HG02840 (cell line): ENCODE results near the gene SLC25A21.
"Not testable (repeated sequence)": the region's sequence is repeated elsewhere in the genome, so short reads cannot be mapped to it uniquely, and the experiment has no call there.

Source experiments
- ATAC-seq: cut with Tn5 transposase; IDR thresholded peaks from one replicate; pipeline ENCODE4 v1.9.1; 2021; ENCODE audit warnings: mild to moderate bottlenecking, moderate library complexity, moderate number of reproducible peaks; ENCODE audit not compliant: unreplicated experiment, low FRiP score

Gene SLC25A21

DNA sequence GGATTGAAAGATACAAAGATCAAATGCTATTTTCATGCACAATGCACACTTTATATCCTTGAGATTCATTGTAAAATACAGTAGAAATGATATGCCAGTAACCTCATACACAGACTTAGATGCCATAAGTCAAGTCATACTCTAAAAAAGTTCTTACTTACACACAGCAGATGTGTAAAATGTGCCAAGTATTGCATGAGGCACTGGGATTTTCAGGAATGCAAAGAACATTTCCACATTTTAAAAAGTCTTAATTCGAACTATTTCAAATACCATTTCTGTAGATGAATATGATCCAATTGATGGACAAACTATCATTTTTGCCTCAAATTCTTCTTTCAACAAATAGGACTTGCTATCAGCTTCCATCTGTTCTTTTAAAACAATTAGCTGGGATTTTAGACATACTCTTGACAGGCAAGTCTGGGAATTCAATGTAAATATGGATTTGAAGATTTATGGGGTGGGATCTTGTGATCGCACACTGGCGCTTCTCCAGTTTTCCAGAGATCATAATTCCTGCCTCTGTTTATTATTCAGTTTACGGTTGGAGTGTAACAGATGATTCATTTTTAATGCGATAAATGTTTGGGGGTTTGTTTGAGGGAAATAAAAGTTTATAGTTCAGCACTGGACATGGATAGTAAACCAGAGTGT is 326.9 kb downstream of the SLC25A21 start:
- ATAC-seq, result no peak

DNA sequence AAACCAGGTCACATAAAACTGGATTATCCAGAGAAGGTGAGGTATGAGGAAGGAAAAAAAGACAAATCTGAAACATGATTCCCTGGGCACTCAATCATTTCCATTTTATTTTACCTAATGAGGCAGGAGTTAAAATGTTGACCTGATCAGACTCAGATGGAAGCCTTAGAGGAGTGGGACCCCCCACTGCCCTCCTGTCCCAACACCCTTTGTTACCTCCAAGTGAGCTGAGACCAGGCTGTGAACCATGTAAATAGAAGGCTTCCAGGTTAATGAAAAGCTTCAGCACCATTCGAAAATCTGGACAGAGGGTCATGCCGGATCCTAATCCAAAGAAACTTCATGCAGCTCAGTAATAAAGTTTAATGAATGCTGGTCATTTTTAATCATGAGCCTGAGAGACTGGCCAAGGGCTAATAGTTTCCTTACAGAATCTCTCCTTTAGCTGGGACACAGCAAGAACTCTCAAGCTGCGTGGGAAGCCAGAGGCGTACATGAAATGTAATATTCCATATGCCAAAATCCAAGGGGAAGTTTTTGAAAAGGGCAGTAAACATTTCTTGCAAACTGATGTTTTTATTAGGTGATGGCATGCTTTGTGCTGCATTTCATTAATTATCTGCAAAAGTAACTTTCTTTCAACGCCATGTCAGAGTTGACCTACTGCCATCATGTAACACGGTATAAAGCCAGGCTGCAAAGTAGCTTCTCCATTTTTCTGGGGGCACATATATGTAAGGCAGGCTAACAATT is 327.8 kb downstream of the SLC25A21 start:
- no peak for ATAC-seq

DNA sequence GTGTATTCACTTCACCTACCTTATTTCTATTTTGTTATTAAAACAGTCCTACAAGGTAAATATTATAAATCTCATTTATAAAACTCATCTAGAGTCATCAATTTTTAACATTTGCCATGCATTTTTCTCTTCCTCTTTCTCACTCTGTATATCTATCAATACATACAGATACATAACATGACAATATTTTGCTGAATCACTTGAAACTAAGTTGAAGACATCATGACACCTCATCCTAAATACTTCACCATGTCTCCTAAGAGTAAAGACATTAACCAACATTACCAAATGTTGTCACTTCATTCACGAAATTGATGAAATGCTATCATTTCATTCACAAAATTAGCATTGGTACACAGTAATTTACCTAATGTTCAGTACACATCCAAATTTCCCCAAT is 329.0 kb downstream of the SLC25A21 start:
- no peak for ATAC-seq

DNA sequence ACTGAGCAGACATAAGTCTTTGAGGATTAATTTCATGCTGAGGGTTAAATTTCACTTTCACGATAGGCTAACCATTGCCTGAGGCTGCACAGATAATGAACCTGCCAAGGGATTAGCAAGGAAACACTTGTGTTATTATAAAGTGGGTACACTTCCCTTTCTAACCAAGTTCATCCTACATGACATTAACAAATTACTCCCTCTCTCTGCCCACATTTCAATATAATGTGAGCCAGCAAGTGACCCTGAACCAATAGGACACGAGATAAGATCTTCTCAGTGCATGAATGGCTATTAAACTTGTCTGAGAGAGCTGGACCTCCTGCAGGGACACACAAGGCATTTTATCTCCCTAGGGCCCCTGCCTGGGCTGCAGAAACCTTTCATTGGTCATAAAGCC is 337.3 kb downstream of the SLC25A21 start:
- no peak for ATAC-seq

DNA sequence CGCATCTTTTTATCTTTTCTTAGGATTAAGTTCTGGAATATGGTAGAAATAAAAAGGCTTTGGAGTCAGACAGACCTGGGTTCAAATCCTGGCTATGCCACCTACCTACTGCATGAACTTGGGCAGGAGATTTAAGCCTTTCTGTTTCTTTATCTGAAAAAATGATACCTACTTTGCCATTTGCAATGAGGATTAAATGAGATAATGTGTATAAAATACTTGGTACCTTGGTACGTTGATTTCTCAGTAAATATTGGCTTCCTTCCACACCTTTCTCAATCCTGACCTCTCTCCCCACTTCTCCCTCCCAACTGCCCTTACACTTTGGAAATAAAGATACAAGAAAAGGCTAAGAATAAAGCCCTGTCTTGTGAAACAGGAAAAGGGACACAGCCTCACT is 338.1 kb downstream of the SLC25A21 start:
- no peak for ATAC-seq

DNA sequence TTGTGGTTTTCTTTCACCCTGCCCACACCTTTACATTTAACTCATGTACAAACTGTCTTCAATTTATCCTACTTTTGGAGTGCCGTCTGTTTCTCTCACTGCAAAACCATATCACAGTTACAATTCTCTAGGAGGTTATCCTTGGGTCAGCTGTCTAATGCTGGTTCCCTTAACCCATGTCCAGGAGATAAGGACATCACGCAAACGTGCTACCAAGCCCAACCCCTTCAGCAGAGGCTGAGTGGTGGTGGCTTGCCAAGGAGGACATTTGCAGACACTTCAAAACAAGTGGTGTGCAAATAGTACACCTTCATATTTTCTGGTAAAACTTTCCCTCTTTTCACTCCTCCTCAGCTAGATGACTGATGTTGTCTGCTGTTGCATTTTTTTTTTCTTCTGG is 342.9 kb downstream of the SLC25A21 start:
- ATAC-seq, result no peak

DNA sequence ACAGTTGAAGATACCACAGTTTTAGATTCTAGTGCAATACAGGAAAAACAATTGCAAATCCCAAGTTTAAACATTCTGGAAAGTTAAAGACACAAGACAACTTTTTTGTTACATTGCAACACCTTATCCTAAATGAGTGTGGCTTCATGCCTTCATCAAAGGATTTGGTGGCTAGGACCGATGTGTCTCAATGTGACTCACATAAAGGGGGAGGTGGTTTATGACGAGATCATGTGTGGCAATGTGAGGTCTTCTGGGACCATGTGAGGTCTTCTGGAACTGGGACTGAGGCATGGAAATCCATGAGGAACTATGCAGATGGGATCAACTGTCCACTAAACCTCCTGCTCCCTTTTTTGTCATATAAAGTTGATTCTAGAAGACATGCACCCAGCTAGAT is 344.5 kb downstream of the SLC25A21 start:
- ATAC-seq, result no peak

DNA sequence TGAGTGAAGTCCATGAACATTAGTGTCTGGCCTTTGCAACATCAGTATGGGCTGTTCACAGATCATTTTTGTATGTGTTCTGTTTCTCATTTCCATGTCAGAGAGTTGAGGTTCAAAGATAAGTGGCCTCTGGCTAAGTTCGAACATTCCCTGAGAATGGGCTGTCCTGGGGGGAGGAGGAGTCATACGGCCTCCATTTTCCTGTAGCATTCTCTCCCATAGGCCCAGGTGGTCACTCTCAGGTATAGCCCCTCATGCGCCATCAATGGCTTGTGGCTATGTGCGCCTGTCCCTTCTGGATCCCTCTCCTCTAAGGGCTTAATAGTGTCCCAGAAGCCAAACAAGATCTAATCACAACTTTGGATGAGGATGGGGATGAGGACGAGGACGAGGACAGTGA is 345.8 kb downstream of the SLC25A21 start:
- no peak for ATAC-seq

DNA sequence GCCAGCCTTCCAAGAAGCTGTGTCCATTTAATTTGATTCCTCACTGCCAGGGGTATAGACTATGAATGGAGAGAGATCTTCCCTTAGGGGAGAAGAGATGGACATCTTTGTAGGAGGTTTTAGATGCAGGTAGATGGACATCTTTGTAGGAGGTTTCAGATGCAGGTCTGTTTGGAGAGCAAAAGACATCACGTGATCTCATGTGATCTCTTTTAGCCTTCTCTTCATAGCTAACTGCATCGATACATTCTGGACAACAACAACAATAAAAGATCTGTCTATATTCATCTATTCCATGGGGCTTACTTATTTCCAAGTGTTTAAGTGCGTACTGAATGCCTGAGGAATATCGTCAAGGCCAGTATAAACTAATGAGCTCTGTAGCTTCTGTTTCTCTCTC is 347.6 kb downstream of the SLC25A21 start:
- ATAC-seq, result no peak

DNA sequence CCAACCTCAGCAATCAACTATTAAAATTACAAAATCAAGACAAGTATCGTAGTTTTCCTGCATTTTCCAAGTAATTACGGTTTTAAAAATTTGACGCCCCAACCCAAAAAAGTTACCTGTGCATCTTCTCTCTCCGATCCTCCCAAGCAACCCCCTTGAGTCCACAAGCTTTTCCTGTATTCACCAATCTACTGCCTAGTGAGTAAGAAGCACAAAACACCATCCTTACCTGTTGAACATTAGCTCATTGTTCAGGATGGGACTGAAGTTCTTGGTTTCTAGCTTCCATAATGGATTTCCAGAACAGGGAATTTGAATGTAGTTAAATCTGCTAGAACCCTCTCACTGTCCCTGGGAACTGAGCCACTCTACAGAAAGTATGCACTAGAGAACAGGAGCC is 348.8 kb downstream of the SLC25A21 start:
- ATAC-seq, result no peak

DNA sequence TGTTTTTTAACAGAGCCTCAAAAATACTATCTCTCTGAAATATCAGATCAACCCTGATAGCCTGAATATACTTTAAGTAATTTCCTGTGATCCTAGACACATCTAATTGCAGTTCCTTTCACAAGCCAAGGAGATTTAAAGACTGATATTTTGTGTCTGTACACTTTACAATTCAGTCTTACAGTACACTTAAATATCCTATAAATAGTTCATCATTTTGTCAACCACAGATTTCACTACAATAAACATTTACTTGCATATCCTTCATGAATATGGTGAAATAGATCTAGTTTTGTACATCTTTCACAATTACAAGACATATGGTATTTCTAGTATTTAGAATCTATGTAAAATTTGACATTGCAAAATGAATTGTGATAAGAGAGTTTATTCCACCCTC is 349.7 kb downstream of the SLC25A21 start:
- ATAC-seq, result no peak

DNA sequence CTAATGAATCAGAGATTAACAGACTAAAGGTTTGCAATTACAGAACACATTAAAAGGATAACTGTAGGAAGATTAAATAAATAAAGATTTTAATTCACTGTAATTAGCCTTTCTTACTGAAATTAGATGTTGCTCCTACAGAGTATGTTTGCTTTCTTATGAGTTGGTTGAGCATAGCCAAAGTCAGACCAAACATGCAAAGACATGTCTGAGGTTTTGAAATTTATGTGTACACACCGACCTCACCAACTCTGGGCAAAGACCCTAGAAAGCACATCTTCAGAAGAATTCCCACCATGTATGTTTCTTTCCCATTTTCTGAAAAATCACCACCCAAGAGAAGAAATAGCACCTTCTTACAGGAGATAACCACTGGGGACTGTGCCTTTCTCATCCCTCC is 351.5 kb downstream of the SLC25A21 start:
- no peak for ATAC-seq

DNA sequence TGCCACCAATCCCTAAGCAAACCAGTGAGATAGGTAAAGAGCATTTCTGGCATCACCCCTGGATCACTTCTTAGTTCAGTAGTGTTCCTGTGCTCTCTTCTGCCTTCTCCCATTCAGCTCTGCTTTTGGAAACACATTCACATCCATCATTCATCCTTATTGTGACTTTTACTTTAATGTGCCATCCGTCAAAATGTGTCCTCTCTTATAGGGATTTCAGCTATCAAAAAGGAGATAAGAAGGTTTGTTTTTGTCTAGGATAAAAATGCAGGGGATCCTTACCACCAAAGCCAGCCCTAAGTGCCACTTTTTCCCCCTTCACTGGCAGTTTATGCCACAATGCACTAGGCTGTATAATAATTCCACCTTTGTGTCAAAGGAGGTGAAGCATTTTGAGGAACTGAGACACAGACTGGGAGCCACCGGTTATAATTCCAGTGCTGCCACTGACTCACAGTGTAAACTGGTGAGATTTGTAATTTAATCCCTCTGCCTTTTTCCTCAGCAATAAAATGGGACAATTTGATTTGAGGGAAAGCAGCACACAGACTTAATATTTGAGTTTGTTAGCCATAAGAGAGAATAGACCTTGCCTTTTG is 352.2 kb downstream of the SLC25A21 start:
- no peak for ATAC-seq

DNA sequence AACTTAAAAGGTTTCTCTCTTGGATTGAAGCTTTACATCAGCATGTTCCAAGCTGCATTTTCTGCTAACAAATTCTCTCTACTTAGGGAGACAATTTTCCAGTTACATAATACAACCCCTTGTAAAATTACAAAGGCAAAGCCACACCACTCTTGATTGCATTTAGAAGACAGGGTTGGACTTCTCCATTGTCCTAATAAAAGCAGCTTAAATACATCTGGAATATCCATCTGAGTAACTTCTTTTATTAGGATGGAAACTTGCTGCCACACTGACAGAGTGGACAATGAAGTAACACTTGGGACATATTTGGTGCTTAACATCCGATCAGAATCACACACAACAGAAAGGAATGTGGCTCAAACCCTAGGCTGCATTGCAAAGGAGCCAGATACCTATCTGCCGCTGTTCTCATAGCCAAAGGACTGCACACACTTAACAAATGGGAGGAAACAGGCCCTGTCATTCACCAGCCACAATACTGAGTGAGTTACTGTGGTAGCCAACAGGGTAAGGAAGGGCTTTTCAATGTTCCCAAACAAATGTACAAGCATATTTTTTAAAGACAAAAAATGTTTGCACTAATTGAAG is 353.5 kb downstream of the SLC25A21 start:
- ATAC-seq, result no peak

DNA sequence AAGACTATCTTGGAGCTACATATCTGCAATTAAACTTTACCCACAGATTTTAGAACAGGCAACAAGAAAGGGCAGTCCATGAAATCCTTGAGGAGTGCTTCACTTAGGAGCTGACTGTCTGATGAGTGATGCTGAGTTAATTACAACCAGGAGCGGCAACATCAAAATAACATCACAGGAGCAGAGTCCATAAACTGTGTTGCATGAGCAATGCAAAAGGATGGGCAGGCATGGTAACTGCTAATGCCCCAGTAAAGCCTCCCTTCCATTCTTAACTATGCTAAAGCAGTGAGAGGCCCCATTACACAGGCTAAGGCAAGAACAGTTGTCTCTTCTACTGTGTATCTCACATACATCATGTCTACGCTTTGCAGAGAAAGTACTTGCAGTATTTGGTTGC is 354.2 kb downstream of the SLC25A21 start:
- ATAC-seq, result no peak

DNA sequence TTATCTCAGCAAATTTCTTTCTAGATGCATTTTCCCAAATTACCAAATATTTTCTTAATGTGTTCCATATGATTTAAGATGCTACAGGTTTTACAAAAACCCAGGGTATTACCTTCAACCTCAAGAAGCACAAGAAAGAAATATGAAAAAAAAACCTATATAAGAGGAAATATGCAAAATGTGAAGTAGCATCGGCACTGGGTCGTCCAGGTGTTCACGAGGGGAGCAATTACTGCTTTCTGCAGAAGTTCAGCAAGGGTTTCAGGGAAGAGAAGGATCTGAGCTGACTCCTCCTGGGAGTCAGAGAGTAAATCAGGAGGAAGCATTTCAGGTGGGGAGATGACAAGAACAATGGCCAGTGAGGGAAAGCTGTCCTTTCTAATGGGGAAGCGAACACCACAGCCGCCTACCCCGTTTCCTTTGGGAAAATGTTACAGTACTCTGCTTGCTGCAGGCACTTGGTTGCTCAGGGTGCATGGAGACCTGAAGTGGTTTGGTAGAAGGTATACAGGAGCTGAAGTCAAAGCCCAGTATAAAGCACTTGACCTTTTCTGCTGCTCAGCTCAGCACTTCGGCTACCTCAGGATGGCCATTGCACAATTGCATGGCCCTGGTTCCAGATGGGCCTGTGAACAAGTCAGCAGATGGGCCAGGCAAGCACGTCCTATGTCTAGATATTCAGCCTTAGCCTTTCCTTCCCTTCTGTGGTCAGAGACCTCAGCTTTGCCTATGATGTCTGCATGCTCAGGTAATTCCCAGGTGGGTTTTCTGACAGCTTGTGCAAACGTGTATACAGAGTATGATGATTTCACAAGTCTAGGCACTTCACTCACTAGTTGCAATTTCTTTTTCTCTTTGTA is 355.1 kb downstream of the SLC25A21 start:
- ATAC-seq, result no peak

DNA sequence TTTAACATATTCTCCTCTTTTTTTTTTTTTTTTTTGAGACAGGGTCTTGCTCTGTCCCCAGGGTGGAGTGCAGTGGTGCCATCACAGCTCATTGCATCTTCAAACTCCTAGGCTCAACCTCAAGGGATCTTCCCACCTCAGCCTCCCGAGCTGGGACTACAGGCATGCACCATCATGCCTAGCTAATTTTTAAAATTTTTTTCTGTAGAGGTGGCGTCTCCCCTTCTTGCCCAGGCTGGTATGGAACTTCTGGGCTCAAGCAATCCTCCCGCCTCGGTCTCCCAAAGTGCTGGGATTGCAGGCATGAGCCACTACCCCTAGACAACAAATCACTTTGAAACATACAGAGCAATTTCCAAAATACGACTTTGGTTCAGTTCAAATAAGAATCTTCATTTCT is 355.9 kb downstream of the SLC25A21 start:
- no peak for ATAC-seq

DNA sequence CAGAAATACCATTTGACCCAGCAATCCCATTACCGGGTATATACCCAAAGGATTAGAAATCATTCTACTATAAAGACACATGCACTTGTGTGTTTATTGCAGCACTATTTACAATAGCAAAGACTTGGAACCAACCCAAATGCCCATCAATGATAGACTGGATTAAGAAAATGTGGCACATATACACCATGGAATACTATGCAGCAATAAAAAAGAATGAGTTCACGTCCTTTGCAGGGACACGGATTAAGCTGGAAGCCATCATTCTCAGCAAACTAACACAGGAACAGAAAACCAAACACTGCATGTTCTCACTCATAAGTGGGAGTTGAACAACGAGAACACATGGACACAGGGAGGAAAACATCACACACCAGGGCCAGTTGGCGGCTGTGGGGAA is 357.6 kb downstream of the SLC25A21 start:
- ATAC-seq, result not testable (repeated sequence)

DNA sequence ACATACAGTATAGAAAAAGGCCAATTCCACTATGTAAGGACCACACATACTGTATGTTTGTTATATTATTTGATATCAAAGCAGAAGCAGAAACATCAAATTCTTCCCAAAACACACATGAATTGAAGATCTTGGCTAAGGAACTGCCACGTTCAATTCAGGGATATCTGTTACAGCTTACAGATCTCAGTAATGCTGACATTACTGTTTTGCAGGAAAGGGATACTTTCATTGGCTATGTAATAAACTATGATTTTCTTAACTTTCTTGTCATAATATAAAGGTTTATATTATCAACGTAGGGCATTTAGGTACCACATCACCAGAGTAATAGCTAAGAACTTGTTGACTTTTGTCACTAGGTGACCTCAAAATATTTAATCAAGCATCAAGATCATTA is 362.2 kb downstream of the SLC25A21 start:
- no peak for ATAC-seq

DNA sequence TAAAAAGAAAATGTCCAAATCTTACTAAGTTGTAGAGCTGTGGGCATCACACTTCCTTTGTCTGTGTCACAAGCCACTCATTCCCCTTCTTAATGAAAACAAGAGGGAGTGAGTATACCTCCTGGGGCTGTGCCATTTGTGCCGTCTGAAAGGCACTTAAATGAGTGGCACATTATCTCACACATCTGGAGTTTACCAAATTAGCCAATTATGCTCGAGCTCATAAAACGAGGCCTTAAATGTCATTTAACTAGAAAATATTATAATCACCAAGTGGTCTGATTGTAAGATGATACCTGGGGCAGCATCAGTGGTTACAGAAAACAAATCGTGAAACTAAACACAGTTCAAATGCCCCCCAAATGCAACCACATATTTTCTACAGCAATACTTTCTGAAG is 364.7 kb downstream of the SLC25A21 start:
- ATAC-seq, result no peak

DNA sequence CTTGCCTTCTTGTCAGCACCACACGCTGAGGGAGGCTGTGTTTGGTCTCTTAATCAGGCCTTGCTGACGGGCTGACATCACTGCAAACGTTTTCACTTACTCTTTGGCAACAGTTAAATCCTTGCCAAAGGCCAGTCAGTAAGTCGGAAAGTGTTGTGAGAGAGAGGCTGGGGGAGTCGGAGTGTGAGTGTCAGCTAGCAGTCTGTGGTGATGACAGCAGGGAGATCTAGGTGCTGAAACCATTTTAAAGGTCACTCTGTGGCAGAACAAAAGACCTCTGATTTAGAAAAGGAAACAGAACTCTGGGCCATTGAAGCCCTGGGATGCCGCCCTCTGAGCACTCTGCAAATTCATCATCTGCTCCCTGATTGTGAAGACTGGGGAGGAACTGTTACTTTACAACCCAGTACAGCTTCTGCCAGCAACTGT is 367.3 kb downstream of the SLC25A21 start:
- no peak for ATAC-seq
